ENCODE results near the gene CES4A. TPM values are rescaled to one million over a fixed set of nuclear protein-coding genes. Genes with fewer than 3 reads are reported as not detected.
A peak's percentile ranks its signal among the peaks of the same experiment; 100 is the strongest.

Gene CES4A
- total RNA-seq, 1 experiment from 2014 or later: 2.5 TPM

DNA sequence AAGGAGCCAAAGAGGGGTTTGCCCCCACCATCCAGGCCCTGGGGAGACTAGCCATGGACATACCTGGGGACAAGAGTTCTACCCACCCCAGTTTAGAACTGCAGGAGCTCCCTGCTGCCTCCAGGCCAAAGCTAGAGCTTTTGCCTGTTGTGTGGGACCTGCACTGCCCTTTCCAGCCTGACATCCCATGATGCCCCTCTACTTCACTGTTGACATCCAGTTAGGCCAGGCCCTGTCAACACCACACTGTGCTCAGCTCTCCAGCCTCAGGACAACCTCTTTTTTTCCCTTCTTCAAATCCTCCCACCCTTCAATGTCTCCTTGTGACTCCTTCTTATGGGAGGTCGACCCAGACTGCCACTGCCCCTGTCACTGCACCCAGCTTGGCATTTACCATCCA, 20.8 kb downstream of the CES4A start:
- intact Hi-C loops (cut with micrococcal nuclease; ENCODE audit: unreplicated experiment): no loop called here
- no peak overlapping the region for H3K27ac ChIP-seq
- peaks cover 12% of the 10 kb centered on the region for H3K27me3 ChIP-seq (ENCODE audit: insufficient read depth, low read depth)
- H3F3A ChIP-seq (ENCODE audit: insufficient read depth, low read depth): no peaks in the 10 kb centered on the region
- H3K4me1 ChIP-seq (replicated peaks; ENCODE audit: insufficient read depth): no peaks in the 10 kb centered on the region; the same call in 1 of the 2 replicates
- TF ChIP-seq, protein P1, sequence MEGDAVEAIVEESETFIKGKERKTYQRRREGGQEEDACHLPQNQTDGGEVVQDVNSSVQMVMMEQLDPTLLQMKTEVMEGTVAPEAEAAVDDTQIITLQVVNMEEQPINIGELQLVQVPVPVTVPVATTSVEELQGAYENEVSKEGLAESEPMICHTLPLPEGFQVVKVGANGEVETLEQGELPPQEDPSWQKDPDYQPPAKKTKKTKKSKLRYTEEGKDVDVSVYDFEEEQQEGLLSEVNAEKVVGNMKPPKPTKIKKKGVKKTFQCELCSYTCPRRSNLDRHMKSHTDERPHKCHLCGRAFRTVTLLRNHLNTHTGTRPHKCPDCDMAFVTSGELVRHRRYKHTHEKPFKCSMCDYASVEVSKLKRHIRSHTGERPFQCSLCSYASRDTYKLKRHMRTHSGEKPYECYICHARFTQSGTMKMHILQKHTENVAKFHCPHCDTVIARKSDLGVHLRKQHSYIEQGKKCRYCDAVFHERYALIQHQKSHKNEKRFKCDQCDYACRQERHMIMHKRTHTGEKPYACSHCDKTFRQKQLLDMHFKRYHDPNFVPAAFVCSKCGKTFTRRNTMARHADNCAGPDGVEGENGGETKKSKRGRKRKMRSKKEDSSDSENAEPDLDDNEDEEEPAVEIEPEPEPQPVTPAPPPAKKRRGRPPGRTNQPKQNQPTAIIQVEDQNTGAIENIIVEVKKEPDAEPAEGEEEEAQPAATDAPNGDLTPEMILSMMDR (conservative IDR thresholded peaks at IDR 0.05): no peak
- TF ChIP-seq EZH2 (IDR thresholded peaks at IDR 0.05; ENCODE audit: low read depth): no peak
- no peak overlapping the region for H3K4me3 ChIP-seq
- BruUV-seq (replicated peaks): no TSS peak
- no peak overlapping the region for H2AFZ ChIP-seq
- H3K9me2 ChIP-seq (ENCODE audit: insufficient read depth): no peaks in the 10 kb centered on the region
- H3K79me2 ChIP-seq (ENCODE audit: low read depth): no peaks in the 10 kb centered on the region
- no peaks in the 10 kb centered on the region for H4K20me1 ChIP-seq (ENCODE audit: insufficient read depth)
- no peaks in the 10 kb centered on the region for H3K36me3 ChIP-seq (ENCODE audit: low read depth)
- no peak for DNase-seq
- POLR2A ChIA-PET (ENCODE audit: unreplicated experiment): no interaction called here
- CTCF ChIA-PET: no interaction called here
- no peak overlapping the region for H3K4me2 ChIP-seq
- H3K9me3 ChIP-seq (ENCODE audit: insufficient read depth, low read depth): no peaks in the 10 kb centered on the region

DNA sequence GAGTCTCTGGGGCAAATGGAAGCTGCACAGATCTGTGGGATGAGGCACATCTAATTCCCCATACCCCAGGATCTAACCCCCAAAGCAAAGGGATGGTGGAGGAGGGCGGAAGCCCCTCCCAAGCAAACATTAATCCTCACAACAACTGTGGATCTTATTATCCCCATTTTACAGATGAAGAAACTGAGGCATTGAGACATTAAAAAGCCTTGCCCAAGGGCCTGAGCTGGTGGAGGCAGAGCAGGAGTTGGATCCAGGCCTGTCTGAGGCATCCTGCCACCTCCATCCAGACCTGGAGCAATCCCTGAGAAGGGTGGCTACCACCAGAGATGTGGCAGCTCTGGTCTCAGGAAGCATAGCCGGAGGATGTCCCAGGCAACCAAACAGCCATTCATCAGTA, 22.9 kb downstream of the CES4A start:
- no peaks in the 10 kb centered on the region for H3K79me2 ChIP-seq (ENCODE audit: low read depth)
- peaks cover 20% of the 10 kb centered on the region for H3K27me3 ChIP-seq (ENCODE audit: insufficient read depth, low read depth)
- POLR2A ChIA-PET (ENCODE audit: unreplicated experiment): no interaction called here
- no peaks in the 10 kb centered on the region for H4K20me1 ChIP-seq (ENCODE audit: insufficient read depth)
- TF ChIP-seq EZH2 (IDR thresholded peaks at IDR 0.05; ENCODE audit: low read depth): no peak
- TF ChIP-seq, protein P1 (conservative IDR thresholded peaks at IDR 0.05): no peak
- BruUV-seq (replicated peaks): no TSS peak
- peaks cover 3% of the 10 kb centered on the region; the same call in 1 of the 2 replicates for H3F3A ChIP-seq (ENCODE audit: insufficient read depth, low read depth)
- intact Hi-C loops (cut with micrococcal nuclease; ENCODE audit: unreplicated experiment): no loop called here
- H3K4me3 ChIP-seq: no peak overlapping the region
- H3K9me2 ChIP-seq (ENCODE audit: insufficient read depth): no peaks in the 10 kb centered on the region
- H3K4me1 ChIP-seq (replicated peaks; ENCODE audit: insufficient read depth): no peaks in the 10 kb centered on the region; the same call in 1 of the 2 replicates
- CTCF ChIA-PET: no interaction called here
- no peaks in the 10 kb centered on the region for H3K9me3 ChIP-seq (ENCODE audit: insufficient read depth, low read depth)
- H3K4me2 ChIP-seq: no peak overlapping the region
- no peak overlapping the region for H2AFZ ChIP-seq
- no peaks in the 10 kb centered on the region for H3K36me3 ChIP-seq (ENCODE audit: low read depth)
- H3K27ac ChIP-seq: no peak overlapping the region
- DNase-seq: no peak

DNA sequence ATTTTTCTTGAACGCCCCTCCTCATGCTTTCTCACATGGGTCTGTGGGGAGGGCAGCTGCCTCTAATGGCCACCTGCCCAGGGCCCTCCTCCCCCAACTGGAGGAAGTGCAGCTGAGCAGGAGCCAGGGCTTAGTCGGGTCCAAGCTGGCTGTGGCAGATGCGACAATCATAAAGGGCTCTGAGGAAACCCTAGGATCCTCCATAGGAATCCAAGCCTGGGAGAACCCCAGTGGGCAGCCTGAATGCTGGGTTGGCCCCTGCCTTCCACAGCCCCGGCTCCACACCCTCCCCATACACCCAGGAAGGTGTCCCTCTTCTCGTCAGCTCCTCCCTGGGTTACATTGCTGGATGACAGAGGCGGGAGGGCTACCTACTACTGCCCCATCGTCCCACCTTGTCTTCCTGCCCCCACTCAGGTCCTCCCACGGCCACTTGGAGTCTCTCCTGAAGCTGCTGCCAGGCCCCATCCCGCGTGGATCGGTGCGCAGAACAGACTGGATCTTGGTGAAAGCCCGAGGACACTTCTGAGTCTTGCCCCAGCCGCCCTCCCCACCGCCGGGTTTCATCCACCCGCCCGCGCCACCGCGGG, 24.9 kb downstream of the CES4A start:
- intact Hi-C loops (cut with micrococcal nuclease; ENCODE audit: unreplicated experiment): no loop called here
- H3K27me3 ChIP-seq (ENCODE audit: insufficient read depth, low read depth): peaks cover 20% of the 10 kb centered on the region
- no peaks in the 10 kb centered on the region for H3K79me2 ChIP-seq (ENCODE audit: low read depth)
- H3K4me3 ChIP-seq: no peak overlapping the region
- ChIA-PET CTCF (interaction anchor here (0.7 kb wide), 1 partner anchor 98 kb away, joined by 3 read pairs; no protein-coding TSS in a partner anchor), POLR2A (ENCODE audit: unreplicated experiment) (no interaction called here)
- no peaks in the 10 kb centered on the region for H4K20me1 ChIP-seq (ENCODE audit: insufficient read depth)
- H3K4me1 ChIP-seq (replicated peaks; ENCODE audit: insufficient read depth): no peaks in the 10 kb centered on the region
- H3K9me3 ChIP-seq (ENCODE audit: insufficient read depth, low read depth): no peaks in the 10 kb centered on the region
- H2AFZ ChIP-seq: no peak overlapping the region
- no peak overlapping the region for H3K27ac ChIP-seq
- H3K4me2 ChIP-seq: peak overlapping the region; percentile 44; the same call in 1 of the 2 replicates
- H3K36me3 ChIP-seq (ENCODE audit: low read depth): no peaks in the 10 kb centered on the region
- no peaks in the 10 kb centered on the region for H3K9me2 ChIP-seq (ENCODE audit: insufficient read depth)
- TF ChIP-seq EZH2 (IDR thresholded peaks at IDR 0.05; ENCODE audit: low read depth): no peak
- TF ChIP-seq, protein P1 (conservative IDR thresholded peaks at IDR 0.05): no peak
- peaks cover 6% of the 10 kb centered on the region; the same call in 1 of the 2 replicates for H3F3A ChIP-seq (ENCODE audit: insufficient read depth, low read depth)
- no TSS peak for BruUV-seq (replicated peaks)
- no peak for DNase-seq
